HG02981 (cell line): ENCODE data around the gene PHRF1.
A peak's percentile ranks its signal among the peaks of the same experiment; 100 is the strongest.

Source experiments
- ATAC-seq: cut with Tn5 transposase; IDR thresholded peaks from one replicate; pipeline ENCODE4 v1.9.1; 2021; ENCODE audit warnings: mild to moderate bottlenecking, moderate library complexity; ENCODE audit not compliant: unreplicated experiment

PHRF1 gene

GRCh38 chr11:557328-558132, 18.7 kb upstream of the PHRF1 start:
- ATAC-seq, result no peak

GRCh38 chr11:558503-558902, 17.8 kb upstream of the PHRF1 start:
- no peak for ATAC-seq

DNA sequence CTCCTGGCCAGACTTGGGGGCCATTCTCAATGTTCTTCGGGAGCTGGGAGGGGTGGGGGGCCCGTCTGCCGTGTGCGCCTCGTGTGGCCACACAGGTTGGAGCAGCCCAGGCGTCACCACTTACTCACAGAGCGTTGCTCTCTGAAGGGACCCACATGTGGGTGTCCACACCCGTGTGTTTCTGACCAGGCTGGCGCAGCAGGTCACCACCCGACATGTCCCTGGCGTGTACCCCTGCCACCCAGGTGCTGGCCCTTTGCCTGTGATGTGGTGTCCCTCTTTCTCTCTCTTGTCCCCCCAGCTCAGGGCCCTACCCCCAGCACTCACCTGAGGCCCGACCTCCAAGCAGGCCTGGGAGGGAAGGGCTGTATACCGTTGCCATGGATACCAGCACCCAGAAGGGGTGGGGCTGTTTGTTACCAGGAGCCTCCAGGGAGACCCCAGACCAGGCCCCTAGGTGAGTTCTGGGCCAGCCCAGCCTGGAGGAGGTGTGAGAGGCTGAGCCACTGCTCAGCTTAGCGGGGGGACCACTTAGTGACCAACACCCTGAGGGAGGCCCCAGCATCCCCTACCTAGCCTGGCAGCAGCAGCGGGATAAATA, 17.1 kb upstream of the PHRF1 start:
- no peak for ATAC-seq

- no peak for ATAC-seq
Observed at GRCh38 chr11:559712-560304, 16.5 kb upstream of the PHRF1 start.

GRCh38 chr11:560305-561147, 15.7 kb upstream of the PHRF1 start, which contains the start of the genes LMNTD2 and RASSF7:
Gene LMNTD2, minus strand, starts transcription at chr11:560738. Its CDS starts 22 bp downstream, at chr11:560716.
Gene RASSF7, plus strand, starts transcription at chr11:560970. Its CDS starts 799 bp downstream, at chr11:561769.
- ATAC-seq, result peak; percentile 79

DNA sequence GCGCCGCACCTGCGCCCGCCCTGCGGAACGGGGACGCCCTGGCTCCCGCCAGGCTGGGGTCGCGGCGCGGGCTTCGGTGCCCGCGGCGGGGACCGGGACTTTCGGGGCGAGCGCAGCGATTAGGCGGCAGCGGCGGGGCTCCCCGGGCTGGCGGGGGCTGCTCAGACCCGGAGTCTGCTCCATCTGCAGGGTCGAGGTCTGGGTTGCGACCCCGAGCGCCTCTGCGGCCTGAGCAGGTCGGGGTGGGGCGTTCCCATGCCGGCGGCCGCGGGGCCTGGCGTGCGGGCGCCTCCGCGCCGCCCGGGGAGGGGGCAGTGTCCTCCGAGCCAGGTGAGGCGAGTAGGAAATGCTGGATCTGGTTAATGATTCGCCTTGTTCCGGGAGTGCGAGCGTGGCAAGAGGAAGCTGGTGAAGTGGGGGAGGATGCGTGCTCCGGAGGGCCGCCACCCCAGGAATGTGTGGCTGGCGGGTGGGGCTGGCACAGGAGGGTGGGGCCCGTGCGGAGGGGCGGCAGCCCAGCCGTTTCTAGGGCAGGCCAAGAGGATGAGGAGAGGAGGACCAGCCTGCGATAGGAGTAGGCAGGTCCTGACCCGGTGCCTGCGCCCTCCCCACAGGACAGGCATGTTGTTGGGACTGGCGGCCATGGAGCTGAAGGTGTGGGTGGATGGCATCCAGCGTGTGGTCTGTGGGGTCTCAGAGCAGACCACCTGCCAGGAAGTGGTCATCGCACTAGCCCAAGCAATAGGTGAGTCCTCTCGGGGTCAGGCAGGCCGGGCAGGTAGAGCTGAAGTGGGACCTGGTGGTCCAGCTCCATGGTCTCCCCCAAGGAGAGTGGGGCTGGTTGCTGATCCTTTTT, 14.9 kb upstream of the PHRF1 start:
- peak; percentile 22 for ATAC-seq

DNA sequence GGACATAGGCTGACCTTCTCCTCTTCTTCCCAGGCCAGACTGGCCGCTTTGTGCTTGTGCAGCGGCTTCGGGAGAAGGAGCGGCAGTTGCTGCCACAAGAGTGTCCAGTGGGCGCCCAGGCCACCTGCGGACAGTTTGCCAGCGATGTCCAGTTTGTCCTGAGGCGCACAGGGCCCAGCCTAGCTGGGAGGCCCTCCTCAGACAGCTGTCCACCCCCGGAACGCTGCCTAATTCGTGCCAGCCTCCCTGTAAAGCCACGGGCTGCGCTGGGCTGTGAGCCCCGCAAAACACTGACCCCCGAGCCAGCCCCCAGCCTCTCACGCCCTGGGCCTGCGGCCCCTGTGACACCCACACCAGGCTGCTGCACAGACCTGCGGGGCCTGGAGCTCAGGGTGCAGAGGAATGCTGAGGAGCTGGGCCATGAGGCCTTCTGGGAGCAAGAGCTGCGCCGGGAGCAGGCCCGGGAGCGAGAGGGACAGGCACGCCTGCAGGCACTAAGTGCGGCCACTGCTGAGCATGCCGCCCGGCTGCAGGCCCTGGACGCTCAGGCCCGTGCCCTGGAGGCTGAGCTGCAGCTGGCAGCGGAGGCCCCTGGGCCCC, 14.1 kb upstream of the PHRF1 start:
- ATAC-seq, result no peak

- ATAC-seq, result no peak
Observed at GRCh38 chr11:563066-563811, 13.0 kb upstream of the PHRF1 start.

DNA sequence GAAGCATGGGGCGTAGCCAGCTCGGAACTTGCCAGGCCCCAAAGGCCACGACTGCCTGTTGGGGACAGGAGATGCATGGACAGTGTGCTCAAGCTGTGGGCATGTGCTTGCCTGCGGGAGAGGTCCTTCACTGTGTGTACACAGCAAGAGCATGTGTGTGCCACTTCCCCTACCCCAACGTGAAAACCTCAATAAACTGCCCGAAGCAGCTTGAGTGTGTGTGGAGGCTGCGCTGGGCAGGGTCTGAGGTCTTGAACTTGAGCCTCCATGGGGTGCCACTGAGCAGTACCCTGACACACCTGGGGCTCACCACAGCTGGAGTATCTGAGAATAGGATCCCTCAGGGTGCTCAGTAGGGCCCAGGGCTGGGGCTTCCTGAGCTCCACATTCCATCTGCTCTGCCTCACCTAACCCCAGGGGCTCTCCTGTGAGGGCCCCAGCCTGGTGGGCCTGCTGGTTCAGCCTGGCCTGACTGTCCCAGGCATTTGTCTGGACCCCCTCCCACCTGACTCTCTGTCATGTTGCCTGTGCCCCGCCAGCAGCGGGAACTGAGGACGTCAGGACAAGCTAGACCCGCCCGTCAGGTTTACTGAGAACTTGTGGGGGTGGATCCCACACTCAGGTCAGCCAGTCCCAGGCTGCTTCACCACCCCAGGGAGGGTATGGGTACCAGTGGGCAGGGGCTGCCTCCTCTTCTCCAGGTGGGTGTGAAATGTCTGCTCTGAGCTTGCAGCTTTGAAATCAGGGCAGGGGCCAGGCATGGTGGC, 12.3 kb upstream of the PHRF1 start:
- ATAC-seq, result no peak

DNA sequence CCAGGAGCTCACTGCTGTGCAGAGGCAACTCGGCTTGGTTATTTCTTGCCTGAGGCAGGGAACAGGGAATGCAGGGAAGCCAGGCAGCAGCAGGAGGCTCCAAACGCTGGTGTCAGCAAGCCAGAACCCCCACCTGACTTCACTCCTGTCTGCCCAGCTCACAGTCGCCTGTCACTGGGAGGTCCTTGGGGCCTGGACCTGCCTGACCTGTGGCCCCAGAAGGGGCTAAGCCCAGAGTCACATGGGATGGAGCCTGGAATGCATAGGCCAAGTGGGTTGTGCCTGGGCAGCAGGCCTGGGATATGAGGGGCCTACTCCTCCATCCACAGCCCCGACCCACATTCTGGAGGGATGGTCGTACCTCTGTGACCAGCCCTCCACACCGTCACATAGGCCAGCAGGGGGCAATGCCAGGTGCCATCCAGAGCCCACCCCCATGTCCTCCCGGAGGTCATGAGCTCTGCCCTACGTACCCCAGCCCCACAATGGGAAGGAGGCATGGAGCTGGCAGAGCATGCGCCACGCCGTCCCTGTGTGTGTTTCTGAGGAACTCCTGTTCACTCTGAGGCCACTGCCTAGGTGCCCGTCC, 10.3 kb upstream of the PHRF1 start:
- ATAC-seq, result no peak

- no peak for ATAC-seq
Observed at GRCh38 chr11:567011-567628, 9.2 kb upstream of the PHRF1 start.

DNA sequence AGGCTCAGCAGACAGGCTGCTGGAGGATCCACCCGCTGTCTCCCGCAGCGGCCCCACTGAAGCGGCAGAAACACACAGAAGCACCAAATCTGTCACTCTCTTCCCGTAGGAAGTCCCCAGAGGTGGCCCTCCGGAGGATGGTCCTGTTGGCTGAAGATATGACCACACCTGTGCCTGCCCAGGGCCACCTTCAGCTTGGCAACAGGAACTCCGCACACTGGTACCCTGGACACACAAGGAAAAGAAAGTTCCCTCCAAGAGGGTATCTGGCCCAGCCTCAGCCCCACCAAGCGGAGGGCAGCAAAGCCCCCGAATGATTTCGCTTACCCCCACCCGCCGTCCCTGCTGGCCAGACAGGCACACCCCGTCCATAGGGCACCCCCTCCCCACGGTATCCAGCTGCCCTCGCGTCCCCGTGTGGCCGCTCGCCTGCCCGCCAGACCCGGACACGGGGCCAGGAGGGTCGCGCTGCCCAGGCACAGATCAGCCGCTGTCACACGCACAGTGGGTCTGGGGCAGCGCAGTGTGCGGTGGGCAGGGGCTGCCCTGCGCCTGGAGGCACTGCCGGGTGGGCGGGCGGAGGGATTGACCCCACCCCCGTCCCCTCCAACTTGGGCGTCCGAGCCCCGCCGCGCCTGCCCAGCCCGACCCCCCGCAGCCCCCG, 8.5 kb upstream of the PHRF1 start:
- ATAC-seq, result peak; percentile 5

DNA sequence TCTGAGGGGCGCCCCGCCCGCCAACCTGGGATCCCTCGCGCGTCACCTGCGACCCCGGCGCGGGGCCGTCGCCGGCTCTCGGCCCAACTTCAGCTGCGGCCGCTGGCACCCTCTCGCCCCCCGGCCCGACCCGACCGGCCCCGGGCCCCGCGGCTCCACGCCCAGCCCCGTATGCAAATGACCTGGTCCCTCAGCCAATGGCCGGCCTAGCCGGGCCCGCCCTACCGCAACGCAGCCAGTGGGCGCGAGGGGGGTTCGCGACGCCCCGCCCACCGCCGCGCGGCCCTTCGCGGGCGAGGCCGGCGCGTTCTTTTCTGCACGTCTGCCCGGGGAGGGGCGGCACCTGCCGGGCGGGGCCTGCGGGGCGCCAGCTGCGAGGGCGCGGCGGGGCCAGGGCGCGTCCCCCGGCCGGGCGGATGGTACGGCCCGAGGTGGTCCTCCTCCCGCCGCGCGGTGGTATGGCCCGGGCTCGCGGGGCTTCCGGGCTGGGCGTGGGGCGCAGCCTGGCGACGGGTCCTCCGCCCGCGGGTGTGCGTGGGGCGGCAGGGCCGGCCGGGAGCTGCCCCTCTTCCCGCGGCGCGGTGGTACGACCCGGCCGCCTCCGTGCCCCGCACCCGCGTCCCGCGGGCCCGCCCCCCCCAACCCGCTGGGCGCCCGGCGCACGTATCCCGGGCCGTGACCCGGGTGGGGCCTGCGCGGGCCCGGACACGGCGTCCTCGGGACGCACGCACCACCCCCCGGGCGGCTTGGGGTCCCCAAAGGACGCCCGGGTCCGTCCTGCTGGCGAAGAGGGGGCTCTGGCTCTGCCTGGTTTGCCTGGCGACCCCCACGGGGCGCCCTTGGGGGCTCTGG, 7.7 kb upstream of the PHRF1 start:
- ATAC-seq, result peak; percentile 83

DNA sequence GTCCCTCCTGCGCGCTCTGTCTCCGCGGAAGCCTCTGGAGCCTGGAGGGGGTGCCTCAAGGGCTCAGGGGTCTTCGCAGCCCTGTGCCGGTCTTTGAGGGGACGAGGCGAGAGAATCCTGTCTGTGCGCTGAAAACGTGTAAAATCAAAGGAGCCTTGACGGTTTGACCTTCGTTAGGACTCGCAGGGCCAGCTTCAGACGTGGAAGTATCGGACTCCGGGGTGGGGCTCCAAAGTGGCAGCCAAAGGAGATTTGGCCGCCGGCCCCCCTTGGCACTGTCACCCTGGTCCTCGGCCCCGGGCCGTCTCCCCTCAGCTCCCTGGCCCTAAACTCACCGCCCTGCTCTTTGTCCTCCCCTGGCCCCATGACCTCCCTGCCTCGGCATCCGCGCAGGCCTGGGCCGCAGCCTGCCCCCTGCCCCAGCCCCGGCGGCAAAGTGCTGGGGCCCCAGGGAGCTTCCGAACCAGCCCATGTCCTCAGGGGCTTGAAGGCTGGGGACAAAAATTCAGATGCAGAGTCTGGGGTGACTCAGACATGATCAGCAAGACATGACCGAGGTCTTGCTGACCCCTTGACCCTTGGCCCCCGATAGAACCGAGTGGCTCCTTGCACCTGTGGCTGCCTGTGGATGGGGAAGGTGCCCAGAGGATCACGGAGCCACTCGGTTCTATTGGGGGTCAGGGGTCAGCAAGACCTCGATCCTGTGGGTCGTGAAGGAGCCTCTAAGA, 6.9 kb upstream of the PHRF1 start:
- ATAC-seq, result no peak

- ATAC-seq, result no peak
Observed at GRCh38 chr11:571802-572185, 4.5 kb upstream of the PHRF1 start.
